ENCODE measurements around the gene CLEC10A.
"Not testable (repeated sequence)": the region's sequence is repeated elsewhere in the genome, so short reads cannot be mapped to it uniquely, and the experiment has no call there.

Gene CLEC10A, protein sequence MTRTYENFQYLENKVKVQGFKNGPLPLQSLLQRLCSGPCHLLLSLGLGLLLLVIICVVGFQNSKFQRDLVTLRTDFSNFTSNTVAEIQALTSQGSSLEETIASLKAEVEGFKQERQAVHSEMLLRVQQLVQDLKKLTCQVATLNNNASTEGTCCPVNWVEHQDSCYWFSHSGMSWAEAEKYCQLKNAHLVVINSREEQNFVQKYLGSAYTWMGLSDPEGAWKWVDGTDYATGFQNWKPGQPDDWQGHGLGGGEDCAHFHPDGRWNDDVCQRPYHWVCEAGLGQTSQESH

DNA sequence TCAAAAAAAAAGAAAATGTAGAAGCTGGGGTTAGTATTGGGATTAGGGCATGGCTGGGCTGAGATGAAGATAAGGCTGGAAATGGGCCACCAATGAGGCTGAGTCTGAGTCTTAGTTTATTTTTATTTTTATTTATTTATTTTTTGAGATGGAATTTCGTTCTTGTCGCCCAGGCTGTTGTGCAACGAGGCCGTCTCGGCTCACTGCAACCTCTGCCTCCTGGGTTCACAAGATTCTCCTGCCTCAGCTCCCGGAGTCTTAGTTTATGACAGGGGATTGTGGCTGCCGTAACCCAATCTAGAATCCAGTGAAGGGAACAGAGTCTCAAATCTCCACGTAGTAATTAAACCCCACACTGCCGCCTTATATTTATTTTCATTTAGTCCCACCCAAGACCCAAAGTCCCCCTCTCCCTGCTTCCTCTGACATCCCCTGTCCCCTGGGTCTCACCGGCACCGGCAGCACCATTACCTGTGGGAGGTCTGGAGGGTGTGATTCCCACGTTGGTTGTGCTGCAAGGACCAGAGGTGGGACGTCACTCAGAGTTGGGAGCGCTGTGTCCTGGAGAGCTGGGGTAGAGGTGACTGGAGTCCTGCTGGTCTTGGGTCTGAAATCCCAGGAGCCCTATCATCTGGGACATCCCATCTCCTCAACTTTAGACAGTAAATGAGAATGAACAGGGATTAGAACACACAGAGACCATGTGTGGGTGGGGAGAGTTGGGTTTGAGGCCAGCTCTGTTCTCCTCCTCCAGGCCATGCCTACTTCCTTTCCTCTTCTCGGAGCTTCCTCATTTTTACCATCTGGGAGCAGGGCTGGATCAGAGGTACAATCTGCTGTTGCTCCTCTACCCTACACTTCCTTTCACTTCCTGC is at the start of gene CLEC10A:
CLEC10A (minus strand) TSS at position 671 of the 875 bp plus-strand sequence. CDS start 1,439 bp downstream, outside the sequence.
- Histone ChIP-seq H3K36me3 (ENCODE audit: control insufficient read depth, insufficient read depth, low read length, severe bottlenecking) (no peaks in the 10 kb centered on the region), H3K4me1 (ENCODE audit: control insufficient read depth, insufficient read depth, low read length) (peaks cover 8% of the 10 kb centered on the region), H3K4me3 (ENCODE audit: low read length) (no peak within 1 kb of the TSS), H3K27me3 (replicated peaks; ENCODE audit: control insufficient read depth, insufficient read depth, low read length) (peaks cover 18% of the 10 kb centered on the region), H3K9me3 (ENCODE audit: control insufficient read depth, low read length) (no peaks in the 10 kb centered on the region), H3K9ac (ENCODE audit: low read length) (no peak within 1 kb of the TSS)
- no peak for DNase-seq (ENCODE audit: low read depth)

DNA sequence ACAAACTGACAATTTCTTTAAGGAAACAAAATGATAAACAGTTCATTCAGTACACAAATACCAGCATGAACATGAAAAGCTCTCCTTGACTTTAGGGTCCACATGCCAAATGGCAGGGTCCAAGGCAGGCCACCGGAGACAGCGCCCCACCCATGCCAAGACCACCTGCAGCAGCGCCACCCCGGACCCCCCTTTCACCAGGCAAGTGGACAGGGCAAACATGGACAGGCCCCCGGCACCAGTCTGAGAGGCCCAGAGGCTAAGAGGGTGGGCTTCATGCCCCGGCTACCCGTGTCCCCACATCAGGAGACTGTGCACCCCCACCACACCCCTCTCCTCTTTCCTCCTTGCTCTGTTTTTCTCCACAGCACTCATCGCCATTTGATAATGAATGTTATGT is 49.3 kb upstream of the CLEC10A start:
- no peaks in the 10 kb centered on the region for H3K36me3 ChIP-seq (ENCODE audit: control insufficient read depth, insufficient read depth, low read length, severe bottlenecking)
- H3K9me3 ChIP-seq (ENCODE audit: control insufficient read depth, low read length), result no peaks in the 10 kb centered on the region
- H3K4me1 ChIP-seq (ENCODE audit: control insufficient read depth, insufficient read depth, low read length), result no peaks in the 10 kb centered on the region
- H3K4me3 ChIP-seq (ENCODE audit: low read length), result no peak overlapping the region
- no peak for DNase-seq (ENCODE audit: low read depth)
- H3K27me3 ChIP-seq (replicated peaks; ENCODE audit: control insufficient read depth, insufficient read depth, low read length), result peaks cover 34% of the 10 kb centered on the region
- no peak overlapping the region for H3K9ac ChIP-seq (ENCODE audit: low read length)

DNA sequence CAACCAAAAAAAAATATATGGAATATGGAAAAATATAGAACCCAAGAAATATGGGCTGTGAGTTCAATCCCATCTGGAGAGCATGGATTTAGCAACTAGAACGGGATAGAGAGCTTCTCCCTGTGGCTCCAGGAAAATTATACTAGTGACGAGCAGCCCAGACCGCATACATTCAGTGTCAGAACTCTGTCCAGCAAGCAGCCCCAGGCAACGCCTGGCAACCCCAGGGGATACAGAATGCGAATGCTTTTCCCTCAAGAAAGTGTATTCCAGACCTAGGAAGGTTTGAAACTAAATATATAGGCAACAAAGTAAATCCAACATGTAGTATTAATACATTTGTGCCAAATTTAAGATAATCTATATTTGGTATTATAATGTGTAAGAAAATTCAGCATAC is 48.1 kb upstream of the CLEC10A start:
- peaks cover 43% of the 10 kb centered on the region for H3K27me3 ChIP-seq (replicated peaks; ENCODE audit: control insufficient read depth, insufficient read depth, low read length)
- DNase-seq (ENCODE audit: low read depth), result no peak
- H3K9ac ChIP-seq (ENCODE audit: low read length), result no peak overlapping the region
- H3K4me1 ChIP-seq (ENCODE audit: control insufficient read depth, insufficient read depth, low read length), result no peaks in the 10 kb centered on the region
- no peaks in the 10 kb centered on the region for H3K36me3 ChIP-seq (ENCODE audit: control insufficient read depth, insufficient read depth, low read length, severe bottlenecking)
- H3K9me3 ChIP-seq (ENCODE audit: control insufficient read depth, low read length), result no peaks in the 10 kb centered on the region
- no peak overlapping the region for H3K4me3 ChIP-seq (ENCODE audit: low read length)

DNA sequence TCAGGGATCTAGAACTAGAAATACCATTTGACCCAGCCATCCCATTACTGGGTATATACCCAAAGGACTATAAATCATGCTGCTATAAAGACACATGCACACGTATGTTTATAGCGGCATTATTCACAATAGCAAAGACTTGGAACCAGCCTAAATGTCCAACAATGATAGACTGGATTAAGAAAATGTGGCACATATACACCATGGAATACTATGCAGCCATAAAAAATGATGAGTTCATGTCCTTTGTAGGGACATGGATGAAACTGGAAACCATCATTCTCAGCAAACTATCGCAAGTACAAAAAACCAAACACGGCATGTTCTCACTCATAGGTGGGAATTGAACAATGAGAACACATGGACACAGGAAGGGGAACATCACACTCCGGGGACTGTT is 47.5 kb upstream of the CLEC10A start:
- not testable (repeated sequence) for H3K36me3 ChIP-seq (ENCODE audit: control insufficient read depth, insufficient read depth, low read length, severe bottlenecking); H3K9ac ChIP-seq (ENCODE audit: low read length); DNase-seq (ENCODE audit: low read depth); H3K4me1 ChIP-seq (ENCODE audit: control insufficient read depth, insufficient read depth, low read length); H3K4me3 ChIP-seq (ENCODE audit: low read length); H3K9me3 ChIP-seq (ENCODE audit: control insufficient read depth, low read length)
- peaks cover 42% of the 10 kb centered on the region for H3K27me3 ChIP-seq (replicated peaks; ENCODE audit: control insufficient read depth, insufficient read depth, low read length)

DNA sequence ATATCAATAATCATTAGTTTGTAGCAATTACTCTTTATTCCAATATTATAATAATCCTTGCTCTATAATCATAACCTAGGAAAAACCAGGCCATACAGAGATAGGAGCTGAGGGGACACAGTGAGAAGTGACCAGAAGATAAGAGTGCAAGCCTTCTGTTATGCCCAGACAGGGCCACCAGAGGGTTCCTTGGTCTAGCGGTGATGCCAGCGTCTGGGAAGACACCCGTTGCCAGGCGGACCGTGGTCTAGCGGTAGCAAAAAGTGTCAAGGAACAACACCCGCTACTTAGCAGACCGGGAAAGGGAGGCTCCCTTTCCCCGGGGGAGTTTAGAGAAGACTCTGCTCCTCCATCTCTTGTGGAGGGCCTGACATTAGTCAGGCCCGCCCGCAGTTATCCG is 46.3 kb upstream of the CLEC10A start:
- not testable (repeated sequence) for H3K4me1 ChIP-seq (ENCODE audit: control insufficient read depth, insufficient read depth, low read length); H3K9ac ChIP-seq (ENCODE audit: low read length); H3K4me3 ChIP-seq (ENCODE audit: low read length); DNase-seq (ENCODE audit: low read depth); H3K36me3 ChIP-seq (ENCODE audit: control insufficient read depth, insufficient read depth, low read length, severe bottlenecking); H3K9me3 ChIP-seq (ENCODE audit: control insufficient read depth, low read length)
- H3K27me3 ChIP-seq (replicated peaks; ENCODE audit: control insufficient read depth, insufficient read depth, low read length), result peaks cover 47% of the 10 kb centered on the region

DNA sequence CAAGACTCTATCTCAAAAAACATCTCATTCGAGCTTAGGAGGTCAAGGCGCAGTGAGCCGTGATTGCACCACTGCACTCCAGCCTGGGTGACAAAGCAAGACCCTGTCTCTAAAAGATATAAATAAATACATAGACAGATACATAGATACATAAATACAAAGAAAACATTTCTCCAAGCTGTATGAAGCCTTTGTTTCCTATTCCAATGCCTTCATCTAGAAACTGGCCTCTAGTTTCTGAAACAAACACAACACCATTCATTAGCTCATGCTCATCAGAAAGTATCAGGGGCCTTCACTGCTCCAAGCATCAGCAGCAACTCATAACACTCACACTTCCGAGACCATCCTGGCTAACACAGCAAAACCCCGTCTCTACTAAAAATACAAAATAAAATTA is 44.9 kb upstream of the CLEC10A start:
- no peaks in the 10 kb centered on the region for H3K4me1 ChIP-seq (ENCODE audit: control insufficient read depth, insufficient read depth, low read length)
- DNase-seq (ENCODE audit: low read depth), result no peak
- no peaks in the 10 kb centered on the region for H3K36me3 ChIP-seq (ENCODE audit: control insufficient read depth, insufficient read depth, low read length, severe bottlenecking)
- H3K27me3 ChIP-seq (replicated peaks; ENCODE audit: control insufficient read depth, insufficient read depth, low read length), result peaks cover 45% of the 10 kb centered on the region
- no peaks in the 10 kb centered on the region for H3K9me3 ChIP-seq (ENCODE audit: control insufficient read depth, low read length)
- no peak overlapping the region for H3K4me3 ChIP-seq (ENCODE audit: low read length)
- H3K9ac ChIP-seq (ENCODE audit: low read length), result no peak overlapping the region

DNA sequence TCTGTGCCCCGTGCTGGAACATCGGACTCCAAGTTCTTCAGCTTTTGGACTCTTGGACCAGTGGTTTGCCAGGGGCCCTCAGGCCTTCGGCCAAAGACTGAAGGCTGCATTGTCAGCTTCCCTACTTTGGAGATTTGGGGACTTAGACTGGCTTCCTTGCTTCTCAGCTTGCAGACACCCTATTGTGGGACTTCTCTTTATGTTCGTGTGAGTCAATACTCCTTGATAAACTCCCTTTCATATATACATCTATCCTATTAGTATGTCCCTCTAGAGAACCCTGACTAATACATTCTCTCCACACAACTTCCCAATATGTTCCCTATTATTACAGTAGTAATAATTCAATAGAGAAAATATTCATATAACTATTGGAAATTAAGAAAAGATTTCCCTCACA is 43.8 kb upstream of the CLEC10A start:
- Histone ChIP-seq H3K27me3 (replicated peaks; ENCODE audit: control insufficient read depth, insufficient read depth, low read length) (peaks cover 44% of the 10 kb centered on the region), H3K9ac (ENCODE audit: low read length) (no peak overlapping the region), H3K4me3 (ENCODE audit: low read length) (no peak overlapping the region)

DNA sequence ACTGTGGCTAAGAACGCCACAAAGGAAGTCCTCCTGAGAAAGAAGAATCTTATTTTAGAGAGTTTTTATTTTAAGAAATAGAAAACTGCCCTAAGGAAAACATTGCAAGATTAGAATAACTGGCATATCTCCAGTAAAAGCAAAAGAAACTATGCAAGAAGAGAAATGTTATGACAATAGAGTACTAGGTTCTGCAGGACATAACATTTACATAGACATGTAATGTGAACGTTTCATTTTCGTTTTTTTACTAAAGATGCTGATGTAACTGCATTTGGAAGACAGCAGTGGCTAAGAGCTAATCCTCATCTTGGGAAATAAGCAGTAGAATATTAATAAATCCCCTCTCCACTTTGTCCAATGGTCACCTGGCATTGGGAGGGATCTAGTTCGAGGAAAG is 42.3 kb upstream of the CLEC10A start:
- Histone ChIP-seq H3K9ac (ENCODE audit: low read length) (no peak overlapping the region), H3K27me3 (replicated peaks; ENCODE audit: control insufficient read depth, insufficient read depth, low read length) (peaks cover 44% of the 10 kb centered on the region), H3K4me3 (ENCODE audit: low read length) (no peak overlapping the region), H3K4me1 (ENCODE audit: control insufficient read depth, insufficient read depth, low read length) (no peaks in the 10 kb centered on the region), H3K9me3 (ENCODE audit: control insufficient read depth, low read length) (peaks cover under 1% of the 10 kb centered on the region), H3K36me3 (ENCODE audit: control insufficient read depth, insufficient read depth, low read length, severe bottlenecking) (no peaks in the 10 kb centered on the region)
- peak; percentile 59 for DNase-seq (ENCODE audit: low read depth)

More for the DNA sequence above, 43.8 kb upstream of the CLEC10A start:
- Histone ChIP-seq H3K4me1 (ENCODE audit: control insufficient read depth, insufficient read depth, low read length) (no peaks in the 10 kb centered on the region), H3K36me3 (ENCODE audit: control insufficient read depth, insufficient read depth, low read length, severe bottlenecking) (no peaks in the 10 kb centered on the region), H3K9me3 (ENCODE audit: control insufficient read depth, low read length) (no peaks in the 10 kb centered on the region)
- DNase-seq (ENCODE audit: low read depth), result no peak

DNA sequence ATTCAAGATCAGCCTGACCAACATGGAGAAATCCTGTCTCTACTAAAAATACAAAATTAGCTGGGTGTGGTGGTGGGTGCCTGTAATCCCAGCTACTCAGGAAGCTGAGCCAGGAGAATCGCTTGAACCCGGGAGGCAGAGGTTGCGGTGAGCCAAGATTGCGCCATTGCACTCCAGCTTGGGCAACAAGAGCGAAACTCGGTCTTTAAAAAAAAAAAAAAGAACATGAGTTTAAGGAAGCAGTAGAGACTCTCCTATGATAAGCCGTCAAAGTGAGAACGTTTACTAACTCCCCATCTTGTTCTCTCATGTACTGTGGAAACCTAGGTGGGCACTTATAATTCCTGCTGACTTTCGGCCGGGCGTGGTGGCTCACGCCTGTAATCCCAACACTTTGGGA is 40.6 kb upstream of the CLEC10A start:
- DNase-seq (ENCODE audit: low read depth); H3K4me1 ChIP-seq (ENCODE audit: control insufficient read depth, insufficient read depth, low read length): not testable (repeated sequence)

DNA sequence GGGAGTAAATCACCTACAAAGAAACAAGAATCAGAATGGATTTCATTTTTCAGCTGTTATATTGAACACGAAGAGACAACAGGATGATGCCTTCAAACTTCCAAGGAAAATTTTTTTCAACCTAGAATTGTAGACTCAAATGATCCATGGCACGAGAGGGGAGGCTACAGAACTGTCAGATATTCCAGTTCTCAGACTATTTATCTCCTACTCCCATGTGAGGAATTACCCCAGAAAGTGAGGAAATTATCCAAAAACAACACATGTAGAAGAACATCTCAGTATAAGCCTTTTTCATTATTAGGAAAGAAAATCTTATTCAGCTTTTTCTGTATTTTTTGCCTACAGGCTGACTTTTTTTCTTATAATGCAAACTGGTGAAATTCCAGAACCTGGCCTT is 40.1 kb upstream of the CLEC10A start:
- Histone ChIP-seq H3K9ac (ENCODE audit: low read length) (no peak overlapping the region), H3K9me3 (ENCODE audit: control insufficient read depth, low read length) (peaks cover 4% of the 10 kb centered on the region), H3K27me3 (replicated peaks; ENCODE audit: control insufficient read depth, insufficient read depth, low read length) (peaks cover 57% of the 10 kb centered on the region), H3K4me1 (ENCODE audit: control insufficient read depth, insufficient read depth, low read length) (no peaks in the 10 kb centered on the region), H3K36me3 (ENCODE audit: control insufficient read depth, insufficient read depth, low read length, severe bottlenecking) (no peaks in the 10 kb centered on the region), H3K4me3 (ENCODE audit: low read length) (no peak overlapping the region)
- DNase-seq (ENCODE audit: low read depth), result no peak

More for the DNA sequence above, 40.6 kb upstream of the CLEC10A start:
- peaks cover 54% of the 10 kb centered on the region for H3K27me3 ChIP-seq (replicated peaks; ENCODE audit: control insufficient read depth, insufficient read depth, low read length)
- not testable (repeated sequence) for H3K4me3 ChIP-seq (ENCODE audit: low read length); H3K9me3 ChIP-seq (ENCODE audit: control insufficient read depth, low read length); H3K9ac ChIP-seq (ENCODE audit: low read length); H3K36me3 ChIP-seq (ENCODE audit: control insufficient read depth, insufficient read depth, low read length, severe bottlenecking)

DNA sequence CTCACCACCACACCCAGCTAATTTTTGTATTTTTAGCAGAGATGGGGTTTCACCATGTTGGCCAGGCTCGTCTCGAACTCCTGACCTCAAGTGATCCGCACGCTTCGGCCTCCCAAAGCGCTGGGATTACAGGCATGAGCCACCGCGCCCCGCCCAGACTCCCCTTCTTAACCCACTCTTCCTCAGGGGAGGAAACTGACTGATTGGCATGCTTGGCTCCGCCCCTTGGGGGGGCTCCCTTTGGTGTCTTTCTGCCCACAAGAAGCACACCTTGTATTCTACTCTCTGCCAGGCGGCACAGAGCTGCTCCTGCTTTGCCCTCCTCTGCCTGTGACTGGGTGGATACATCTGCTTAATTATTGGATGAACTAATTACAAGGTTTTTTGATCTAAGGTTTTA is 39.3 kb upstream of the CLEC10A start:
- Histone ChIP-seq H3K27me3 (replicated peaks; ENCODE audit: control insufficient read depth, insufficient read depth, low read length) (peaks cover 56% of the 10 kb centered on the region), H3K9me3 (ENCODE audit: control insufficient read depth, low read length) (peaks cover 4% of the 10 kb centered on the region), H3K36me3 (ENCODE audit: control insufficient read depth, insufficient read depth, low read length, severe bottlenecking) (no peaks in the 10 kb centered on the region), H3K9ac (ENCODE audit: low read length) (no peak overlapping the region), H3K4me1 (ENCODE audit: control insufficient read depth, insufficient read depth, low read length) (no peaks in the 10 kb centered on the region), H3K4me3 (ENCODE audit: low read length) (no peak overlapping the region)
- no peak for DNase-seq (ENCODE audit: low read depth)
